HepG2 (cell line): ENCODE measurements around the gene CHP1. TPM values are rescaled to one million over a fixed set of nuclear protein-coding genes. Genes with fewer than 3 reads are reported as not detected.

Source experiments
- AGO1 ChIP-seq: fragments of 200-400 bp; formaldehyde crosslinking; IDR thresholded peaks from 2 replicates; pipeline ENCODE4 v1.6.1; 2017; ENCODE audit warnings: mild to moderate bottlenecking, low read depth, low read length, moderate library complexity; ENCODE audit not compliant: poor library complexity, severe bottlenecking
- ARNT ChIP-seq: fragments of 450-650 bp; IDR thresholded peaks from 2 replicates; pipeline ENCODE4 v1.6.1; 2017
- CAMTA2 ChIP-seq: sonication (generic); formaldehyde crosslinking; IDR thresholded peaks from 2 replicates; pipeline ENCODE4 v1.4.0; 2020; ENCODE audit warnings: mild to moderate bottlenecking, missing genetic modification reagents, borderline replicate concordance
- CEBPB ChIP-seq: IDR thresholded peaks from 2 replicates; pipeline ENCODE4 v1.6.1; 2011; ENCODE audit warnings: low read depth, low read length, improper control_type of control experiment, borderline replicate concordance
- FIP1L1 ChIP-seq: fragments of 200-400 bp; formaldehyde crosslinking; IDR thresholded peaks from 2 replicates; pipeline ENCODE4 v1.6.1; 2018; ENCODE audit warnings: low read depth, mild to moderate bottlenecking, low read length, moderate library complexity, borderline replicate concordance; ENCODE audit not compliant: insufficient read depth
- GPN1 ChIP-seq: sonication (generic); formaldehyde crosslinking; IDR thresholded peaks from 2 replicates; pipeline ENCODE4 v1.5.1; 2020; ENCODE audit warnings: missing genetic modification reagents, borderline replicate concordance
- MAFF ChIP-seq: IDR thresholded peaks from 2 replicates; pipeline ENCODE4 v1.6.1; 2011; ENCODE audit warnings: low read depth, low read length, improper control_type of control experiment
- MTA1 ChIP-seq: sonication (generic); formaldehyde crosslinking; IDR thresholded peaks from 2 replicates; pipeline ENCODE4 v1.4.0; 2020; ENCODE audit warnings: missing genetic modification reagents, mild to moderate bottlenecking, borderline replicate concordance
- PHF5A ChIP-seq: IDR thresholded peaks from one replicate; pipeline ENCODE4 v1.6.1; 2018; ENCODE audit warnings: low read depth, missing genetic modification reagents; ENCODE audit not compliant: unreplicated experiment
- RBM39 ChIP-seq: fragments of 200-400 bp; formaldehyde crosslinking; IDR thresholded peaks from one replicate; pipeline ENCODE4 v1.6.1; 2018; ENCODE audit warnings: antibody characterized with exemption, mild to moderate bottlenecking, low read depth, low read length; ENCODE audit not compliant: poor library complexity, severe bottlenecking
- SIN3A ChIP-seq: IDR thresholded peaks from 2 replicates; pipeline ENCODE4 v1.6.1; 2011; ENCODE audit warnings: low read depth, mild to moderate bottlenecking, control low read depth, low read length, borderline replicate concordance
- SP2 ChIP-seq: sonication (generic); formaldehyde crosslinking; IDR thresholded peaks from 2 replicates; pipeline ENCODE4 v1.5.1; 2020; ENCODE audit warnings: mild to moderate bottlenecking, missing genetic modification reagents
- ZFP36 ChIP-seq: fragments of 150-350 bp; IDR thresholded peaks from 2 replicates; pipeline ENCODE4 v1.6.1; 2018; ENCODE audit warnings: borderline replicate concordance, low read length, low read depth; ENCODE audit not compliant: partially characterized antibody
- ZNF24 ChIP-seq: fragments of 450-650 bp; IDR thresholded peaks from 2 replicates; pipeline ENCODE4 v1.6.1; 2017; ENCODE audit warnings: antibody characterized with exemption, mild to moderate bottlenecking
- ZNF431 ChIP-seq: sonication (generic); formaldehyde crosslinking; IDR thresholded peaks from 2 replicates; pipeline ENCODE4 v1.9.0; 2022; ENCODE audit warnings: missing genetic modification reagents, low read depth, mild to moderate bottlenecking, borderline replicate concordance
- ZNF558 ChIP-seq: sonication (generic); formaldehyde crosslinking; IDR thresholded peaks from 2 replicates; pipeline ENCODE4 v1.9.0; 2022; ENCODE audit warnings: mild to moderate bottlenecking, missing genetic modification reagents, borderline replicate concordance
- ZNF75D ChIP-seq: sonication (generic); formaldehyde crosslinking; IDR thresholded peaks from 2 replicates; pipeline ENCODE4 v1.8.1; 2023; ENCODE audit warnings: missing genetic modification reagents, mild to moderate bottlenecking, borderline replicate concordance
- polyA plus RNA-seq, 8 experiments: library from polyadenylated mRNA; depleted of rRNA in 3 of 8; stranded (reverse) in 7 of 8; unstranded in 1 of 8; fragments of >200 nt; fragmentation: Illumina TruSeq in 4 of 8; extraction: Trizol in 4 of 8; gene quantifications; 2 replicates each; pipeline versions ENCODE4 v1.2.1 to v1.2.3, GENCODE V29; 2011 to 2016; ENCODE audit warnings: low read depth in 4 of 8, missing spikeins in 1 of 8, mixed read lengths in 1 of 8; ENCODE audit not compliant: insufficient read depth in 1 of 8
- total RNA-seq, 5 experiments: library from RNA; depleted of rRNA; stranded (reverse); fragments of >200 nt; fragmentation: Illumina TruSeq; extraction: Trizol; gene quantifications; 2 replicates each; pipeline ENCODE4 v1.2.3, GENCODE V29; 2016; ENCODE audit warnings: low read depth in 1 of 5
- TF ChIP-seq, protein P1 (sequence below): sonication (generic); formaldehyde crosslinking; IDR thresholded peaks from 2 replicates; pipeline ENCODE4 v1.5.0; 2020; ENCODE audit warnings: mild to moderate bottlenecking, missing genetic modification reagents
- TF ChIP-seq, protein P2 (sequence below): sonication (generic); formaldehyde crosslinking; IDR thresholded peaks from 2 replicates; pipeline ENCODE4 v1.4.0; 2020; ENCODE audit warnings: missing genetic modification reagents, borderline replicate concordance
- TF ChIP-seq, protein P3 (sequence below): sonication (generic); formaldehyde crosslinking; IDR thresholded peaks from 2 replicates; pipeline ENCODE4 v1.5.1; 2020; ENCODE audit warnings: mild to moderate bottlenecking, moderate library complexity, missing genetic modification reagents

CHP1 gene
- total and polyA plus RNA-seq, 2 of the 13 experiments (the other 11 are each of a cell fraction or from before 2014, with no cell fraction given) = 49.6 to 76.4 TPM

DNA sequence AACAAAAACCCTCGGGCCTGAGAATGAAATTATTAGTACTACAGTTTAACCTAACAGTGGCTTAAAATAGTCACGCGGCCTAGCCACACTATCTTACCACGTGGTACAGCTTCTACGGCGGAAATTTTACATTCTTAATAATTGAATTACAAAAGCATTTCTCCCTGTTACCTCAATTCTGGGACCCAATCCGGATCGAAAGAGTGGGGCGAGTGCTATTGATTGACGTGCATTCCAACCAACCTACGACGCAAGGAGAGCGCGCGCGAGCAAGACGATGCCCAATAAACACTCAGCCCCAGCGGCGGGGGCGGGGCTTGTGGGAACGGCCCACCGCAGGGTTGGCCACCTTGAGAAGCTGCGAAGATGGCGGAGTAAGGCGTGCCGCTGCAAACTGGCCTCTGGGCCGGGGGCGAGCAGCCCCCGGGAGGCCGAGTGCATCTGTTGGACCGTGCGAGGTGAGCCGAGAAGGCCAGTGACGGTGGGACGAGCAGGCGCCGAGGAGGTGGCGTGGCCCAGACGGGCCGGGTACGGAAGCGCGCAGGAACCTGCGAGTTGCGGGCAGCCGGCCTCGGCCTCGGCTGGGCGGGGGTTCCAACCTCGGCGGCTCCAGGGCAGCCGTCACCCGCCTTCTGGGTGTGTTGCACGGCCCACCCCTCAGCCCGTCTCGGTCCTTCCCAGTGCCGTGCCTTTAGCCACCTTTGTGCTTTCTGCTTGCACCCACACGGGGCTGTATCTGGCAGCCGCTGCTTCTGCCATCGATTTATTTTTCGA is 52.8 kb downstream of the CHP1 start (continued):
- TF ChIP-seq, protein P1, sequence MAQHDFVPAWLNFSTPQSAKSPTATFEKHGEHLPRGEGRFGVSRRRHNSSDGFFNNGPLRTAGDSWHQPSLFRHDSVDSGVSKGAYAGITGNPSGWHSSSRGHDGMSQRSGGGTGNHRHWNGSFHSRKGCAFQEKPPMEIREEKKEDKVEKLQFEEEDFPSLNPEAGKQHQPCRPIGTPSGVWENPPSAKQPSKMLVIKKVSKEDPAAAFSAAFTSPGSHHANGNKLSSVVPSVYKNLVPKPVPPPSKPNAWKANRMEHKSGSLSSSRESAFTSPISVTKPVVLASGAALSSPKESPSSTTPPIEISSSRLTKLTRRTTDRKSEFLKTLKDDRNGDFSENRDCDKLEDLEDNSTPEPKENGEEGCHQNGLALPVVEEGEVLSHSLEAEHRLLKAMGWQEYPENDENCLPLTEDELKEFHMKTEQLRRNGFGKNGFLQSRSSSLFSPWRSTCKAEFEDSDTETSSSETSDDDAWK (CRISPR knock-in tag) = no peak
- TF ChIP-seq CAMTA2 (0 out of 2 replicates have a peak, but pooled peaks have one; percentile 61), ZNF75D (CRISPR knock-in tag) (no peak), SP2 (CRISPR knock-in tag) (peak; percentile 98), AGO1 (peak; percentile 65), MTA1 (CRISPR knock-in tag) (0 out of 2 replicates have a peak, but pooled peaks have one; percentile 14), FIP1L1 (no peak), ZNF431 (CRISPR knock-in tag) (no peak; the same call in 1 of the 2 replicates), RBM39 (peak; percentile 72), MAFF (no peak), ZNF558 (no peak), GPN1 (CRISPR knock-in tag) (no peak), ZFP36 (no peak), SIN3A (0 out of 2 replicates have a peak, but pooled peaks have one; percentile 12), CEBPB (no peak), ZNF24 (no peak), PHF5A (CRISPR knock-in tag) (no peak), ARNT (no peak)
- TF ChIP-seq, protein P2, sequence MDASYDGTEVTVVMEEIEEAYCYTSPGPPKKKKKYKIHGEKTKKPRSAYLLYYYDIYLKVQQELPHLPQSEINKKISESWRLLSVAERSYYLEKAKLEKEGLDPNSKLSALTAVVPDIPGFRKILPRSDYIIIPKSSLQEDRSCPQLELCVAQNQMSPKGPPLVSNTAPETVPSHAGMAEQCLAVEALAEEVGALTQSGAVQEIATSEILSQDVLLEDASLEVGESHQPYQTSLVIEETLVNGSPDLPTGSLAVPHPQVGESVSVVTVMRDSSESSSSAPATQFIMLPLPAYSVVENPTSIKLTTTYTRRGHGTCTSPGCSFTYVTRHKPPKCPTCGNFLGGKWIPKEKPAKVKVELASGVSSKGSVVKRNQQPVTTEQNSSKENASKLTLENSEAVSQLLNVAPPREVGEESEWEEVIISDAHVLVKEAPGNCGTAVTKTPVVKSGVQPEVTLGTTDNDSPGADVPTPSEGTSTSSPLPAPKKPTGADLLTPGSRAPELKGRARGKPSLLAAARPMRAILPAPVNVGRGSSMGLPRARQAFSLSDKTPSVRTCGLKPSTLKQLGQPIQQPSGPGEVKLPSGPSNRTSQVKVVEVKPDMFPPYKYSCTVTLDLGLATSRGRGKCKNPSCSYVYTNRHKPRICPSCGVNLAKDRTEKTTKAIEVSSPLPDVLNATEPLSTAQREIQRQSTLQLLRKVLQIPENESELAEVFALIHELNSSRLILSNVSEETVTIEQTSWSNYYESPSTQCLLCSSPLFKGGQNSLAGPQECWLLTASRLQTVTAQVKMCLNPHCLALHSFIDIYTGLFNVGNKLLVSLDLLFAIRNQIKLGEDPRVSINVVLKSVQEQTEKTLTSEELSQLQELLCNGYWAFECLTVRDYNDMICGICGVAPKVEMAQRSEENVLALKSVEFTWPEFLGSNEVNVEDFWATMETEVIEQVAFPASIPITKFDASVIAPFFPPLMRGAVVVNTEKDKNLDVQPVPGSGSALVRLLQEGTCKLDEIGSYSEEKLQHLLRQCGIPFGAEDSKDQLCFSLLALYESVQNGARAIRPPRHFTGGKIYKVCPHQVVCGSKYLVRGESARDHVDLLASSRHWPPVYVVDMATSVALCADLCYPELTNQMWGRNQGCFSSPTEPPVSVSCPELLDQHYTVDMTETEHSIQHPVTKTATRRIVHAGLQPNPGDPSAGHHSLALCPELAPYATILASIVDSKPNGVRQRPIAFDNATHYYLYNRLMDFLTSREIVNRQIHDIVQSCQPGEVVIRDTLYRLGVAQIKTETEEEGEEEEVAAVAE (CRISPR knock-in tag) = 0 out of 2 replicates have a peak, but pooled peaks have one; percentile 30
- TF ChIP-seq, protein P3, sequence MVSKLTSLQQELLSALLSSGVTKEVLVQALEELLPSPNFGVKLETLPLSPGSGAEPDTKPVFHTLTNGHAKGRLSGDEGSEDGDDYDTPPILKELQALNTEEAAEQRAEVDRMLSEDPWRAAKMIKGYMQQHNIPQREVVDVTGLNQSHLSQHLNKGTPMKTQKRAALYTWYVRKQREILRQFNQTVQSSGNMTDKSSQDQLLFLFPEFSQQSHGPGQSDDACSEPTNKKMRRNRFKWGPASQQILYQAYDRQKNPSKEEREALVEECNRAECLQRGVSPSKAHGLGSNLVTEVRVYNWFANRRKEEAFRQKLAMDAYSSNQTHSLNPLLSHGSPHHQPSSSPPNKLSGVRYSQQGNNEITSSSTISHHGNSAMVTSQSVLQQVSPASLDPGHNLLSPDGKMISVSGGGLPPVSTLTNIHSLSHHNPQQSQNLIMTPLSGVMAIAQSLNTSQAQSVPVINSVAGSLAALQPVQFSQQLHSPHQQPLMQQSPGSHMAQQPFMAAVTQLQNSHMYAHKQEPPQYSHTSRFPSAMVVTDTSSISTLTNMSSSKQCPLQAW = no peak
